Body of pancreas (tissue), 4 donors: ENCODE measurements around the gene SLC39A7.

ENCODE experiments used
- POLR2A ChIP-seq, 3 donors: fragments of 450-650 bp; IDR thresholded peaks; one replicate each; pipeline ENCODE4 v1.6.1; 2016; ENCODE audit warnings: antibody characterized with exemption in 3 of 3, mild to moderate bottlenecking in 2 of 3
- TF ChIP-seq, protein P1 (sequence below), 7 experiments: fragments of 450-650 bp in 4 of 7; fragments of 200-600 bp in 3 of 7; sonication (generic) in 3 of 7; IDR thresholded peaks; one replicate each; pipeline ENCODE4 v1.5.1; 2016 to 2019; ENCODE audit warnings: antibody characterized with exemption in 7 of 7

DNA sequence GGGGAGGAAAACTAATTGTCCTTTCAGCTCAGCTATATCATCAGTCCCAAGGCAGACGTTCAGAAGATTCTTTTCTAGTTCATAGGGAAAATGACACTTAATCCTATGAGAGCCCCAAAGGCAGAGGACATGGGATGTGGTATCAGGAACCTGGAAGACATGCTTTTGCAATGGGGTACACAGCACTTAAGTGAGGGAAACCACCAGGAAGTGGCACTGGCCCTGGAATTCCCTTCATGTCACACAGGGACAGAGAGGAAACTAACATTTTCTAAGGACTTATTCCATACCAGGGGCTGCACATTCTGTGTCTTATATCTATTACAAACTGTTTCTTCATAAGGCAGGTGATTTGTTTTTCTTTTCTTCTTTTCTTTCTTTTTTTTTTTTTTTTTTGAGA is 42.8 kb downstream of the SLC39A7 start:
- TF ChIP-seq, protein P1, sequence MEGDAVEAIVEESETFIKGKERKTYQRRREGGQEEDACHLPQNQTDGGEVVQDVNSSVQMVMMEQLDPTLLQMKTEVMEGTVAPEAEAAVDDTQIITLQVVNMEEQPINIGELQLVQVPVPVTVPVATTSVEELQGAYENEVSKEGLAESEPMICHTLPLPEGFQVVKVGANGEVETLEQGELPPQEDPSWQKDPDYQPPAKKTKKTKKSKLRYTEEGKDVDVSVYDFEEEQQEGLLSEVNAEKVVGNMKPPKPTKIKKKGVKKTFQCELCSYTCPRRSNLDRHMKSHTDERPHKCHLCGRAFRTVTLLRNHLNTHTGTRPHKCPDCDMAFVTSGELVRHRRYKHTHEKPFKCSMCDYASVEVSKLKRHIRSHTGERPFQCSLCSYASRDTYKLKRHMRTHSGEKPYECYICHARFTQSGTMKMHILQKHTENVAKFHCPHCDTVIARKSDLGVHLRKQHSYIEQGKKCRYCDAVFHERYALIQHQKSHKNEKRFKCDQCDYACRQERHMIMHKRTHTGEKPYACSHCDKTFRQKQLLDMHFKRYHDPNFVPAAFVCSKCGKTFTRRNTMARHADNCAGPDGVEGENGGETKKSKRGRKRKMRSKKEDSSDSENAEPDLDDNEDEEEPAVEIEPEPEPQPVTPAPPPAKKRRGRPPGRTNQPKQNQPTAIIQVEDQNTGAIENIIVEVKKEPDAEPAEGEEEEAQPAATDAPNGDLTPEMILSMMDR (IDR thresholded peaks at IDR 0.05): no peak
- TF ChIP-seq POLR2A (IDR thresholded peaks at IDR 0.05): no peak
